GM12872 (cell line): ENCODE results near the gene LRRC70.

Experiments used
- CTCF ChIP-seq: IDR thresholded peaks from 3 replicates; pipeline ENCODE4 v1.5.1; 2011; ENCODE audit warnings: low read depth, mild to moderate bottlenecking, low read length, moderate library complexity; ENCODE audit not compliant: insufficient read depth

LRRC70 gene

GRCh38 chr5:62578540-62578939 lies at the start of gene LRRC70:
Gene LRRC70 (plus strand): TSS chr5:62578819. CDS start chr5:62579439, 620 bp downstream.
- no peak for TF ChIP-seq CTCF

GRCh38 chr5:62533597-62533996 lies 45.0 kb upstream of the LRRC70 start:
- no peak for TF ChIP-seq CTCF

- TF ChIP-seq CTCF = no peak
These were observed 44.0 kb upstream of the LRRC70 start for GRCh38 chr5:62534461-62535236.

GRCh38 chr5:62536232-62536631 lies 42.4 kb upstream of the LRRC70 start:
- TF ChIP-seq CTCF = no peak

- TF ChIP-seq CTCF = no peak
These were observed 41.8 kb upstream of the LRRC70 start for GRCh38 chr5:62536783-62537182.

- no peak for TF ChIP-seq CTCF
These were observed 40.3 kb upstream of the LRRC70 start for GRCh38 chr5:62538017-62538942.

GRCh38 chr5:62542720-62543119 lies 35.9 kb upstream of the LRRC70 start:
- TF ChIP-seq CTCF = no peak
